ENCODE data around the gene DACH1. TPM values are rescaled to one million over a fixed set of nuclear protein-coding genes. Genes with fewer than 3 reads are reported as not detected.

DACH1 gene
- total RNA-seq, 1 donor from 2014 or later = not detected

GRCh38 chr13:71817335-71817734 is 49.7 kb downstream of the DACH1 start:
- H3K27me3 Mint-ChIP-seq = no peaks in the 10 kb centered on the region

GRCh38 chr13:71814806-71815360 is 52.1 kb downstream of the DACH1 start:
- Mint-ChIP-seq H3K27ac (no peak overlapping the region), H3K9me3 (peaks cover 2% of the 10 kb centered on the region), H3K4me1 (no peaks in the 10 kb centered on the region), H3K4me3 (no peak overlapping the region), H3K27me3 (no peaks in the 10 kb centered on the region), H3K36me3 (ENCODE audit: low read depth) (no peaks in the 10 kb centered on the region)
- DNase-seq (no peak), ATAC-seq (ENCODE audit: low read depth) (no peak)
- TF ChIP-seq CTCF (IDR thresholded peaks at IDR 0.05) = no peak
- CTCF ChIA-PET = no interaction called here
- intact Hi-C loops (cut with micrococcal nuclease) = no loop called here
- POLR2A ChIA-PET = interaction anchor here (0.6 kb wide), 1 partner anchor 44 kb away, joined by 5 read pairs; no protein-coding TSS in a partner anchor

More at GRCh38 chr13:71817335-71817734, 49.7 kb downstream of the DACH1 start:
- ChIA-PET CTCF (no interaction called here), POLR2A (no interaction called here)
- intact Hi-C loops (cut with micrococcal nuclease) = no loop called here
- DNase-seq (no peak), ATAC-seq (ENCODE audit: low read depth) (no peak)
- Mint-ChIP-seq H3K9me3 (peaks cover 3% of the 10 kb centered on the region), H3K27ac (no peak overlapping the region), H3K4me1 (no peaks in the 10 kb centered on the region), H3K4me3 (no peak overlapping the region), H3K36me3 (ENCODE audit: low read depth) (no peaks in the 10 kb centered on the region)
- no peak for TF ChIP-seq CTCF (IDR thresholded peaks at IDR 0.05)

GRCh38 chr13:71813187-71813586 is 53.8 kb downstream of the DACH1 start:
- intact Hi-C loops (cut with micrococcal nuclease) = no loop called here
- ChIA-PET POLR2A (no interaction called here), CTCF (no interaction called here)
- H3K27ac Mint-ChIP-seq = no peak overlapping the region
- no peaks in the 10 kb centered on the region for H3K4me1 Mint-ChIP-seq
- no peaks in the 10 kb centered on the region for H3K27me3 Mint-ChIP-seq
- DNase-seq = no peak
- ATAC-seq (ENCODE audit: low read depth) = no peak
- H3K9me3 Mint-ChIP-seq = peaks cover 2% of the 10 kb centered on the region
- no peak for TF ChIP-seq CTCF (IDR thresholded peaks at IDR 0.05)
- H3K36me3 Mint-ChIP-seq (ENCODE audit: low read depth) = no peaks in the 10 kb centered on the region
- H3K4me3 Mint-ChIP-seq = no peak overlapping the region

- intact Hi-C loops (cut with micrococcal nuclease) = no loop called here
- H3K27ac Mint-ChIP-seq = no peak overlapping the region
- peaks cover 2% of the 10 kb centered on the region for H3K9me3 Mint-ChIP-seq
- H3K4me1 Mint-ChIP-seq = no peaks in the 10 kb centered on the region
- no peaks in the 10 kb centered on the region for H3K27me3 Mint-ChIP-seq
- DNase-seq = no peak
- ChIA-PET POLR2A (no interaction called here), CTCF (no interaction called here)
- H3K4me3 Mint-ChIP-seq = no peak overlapping the region
- ATAC-seq (ENCODE audit: low read depth) = no peak
- no peaks in the 10 kb centered on the region for H3K36me3 Mint-ChIP-seq (ENCODE audit: low read depth)
- TF ChIP-seq CTCF (IDR thresholded peaks at IDR 0.05) = no peak
Measured at GRCh38 chr13:71811344-71811743, 55.7 kb downstream of the DACH1 start.

- H3K36me3 Mint-ChIP-seq (ENCODE audit: low read depth) = no peaks in the 10 kb centered on the region
- no peak for ATAC-seq (ENCODE audit: low read depth)
- no peak overlapping the region for H3K27ac Mint-ChIP-seq
- TF ChIP-seq CTCF (IDR thresholded peaks at IDR 0.05) = no peak
- no peaks in the 10 kb centered on the region for H3K27me3 Mint-ChIP-seq
- H3K4me1 Mint-ChIP-seq = no peaks in the 10 kb centered on the region
- POLR2A ChIA-PET = no interaction called here
- H3K4me3 Mint-ChIP-seq = no peak overlapping the region
- CTCF ChIA-PET = no interaction called here
- intact Hi-C loops (cut with micrococcal nuclease) = no loop called here
- no peak for DNase-seq
- H3K9me3 Mint-ChIP-seq = no peaks in the 10 kb centered on the region
Measured at GRCh38 chr13:71808708-71809107, 58.3 kb downstream of the DACH1 start.
